ENCODE data around the gene SDR39U1.

Gene SDR39U1

DNA sequence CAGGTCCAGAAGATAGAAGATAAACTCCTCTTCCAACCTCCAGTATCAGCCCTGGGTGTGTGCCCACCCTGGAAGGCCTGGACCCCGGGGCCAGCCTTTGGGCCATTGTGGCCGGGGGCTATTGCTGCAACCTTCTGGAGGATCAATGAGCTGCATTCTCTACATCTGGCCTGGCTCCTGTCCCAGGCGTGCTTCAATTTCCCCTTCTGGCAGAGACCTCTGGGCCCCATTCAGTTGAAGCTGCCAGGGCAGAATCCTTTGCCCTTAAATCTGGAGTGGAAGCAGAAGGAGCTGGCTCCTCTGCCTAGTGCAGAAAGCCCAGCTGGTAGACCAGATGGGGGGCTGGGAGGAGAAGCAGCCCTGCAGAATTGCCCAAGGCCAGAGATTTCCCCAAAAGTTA lies 33.8 kb downstream of the SDR39U1 start:
- no peak for DNase-seq

DNA sequence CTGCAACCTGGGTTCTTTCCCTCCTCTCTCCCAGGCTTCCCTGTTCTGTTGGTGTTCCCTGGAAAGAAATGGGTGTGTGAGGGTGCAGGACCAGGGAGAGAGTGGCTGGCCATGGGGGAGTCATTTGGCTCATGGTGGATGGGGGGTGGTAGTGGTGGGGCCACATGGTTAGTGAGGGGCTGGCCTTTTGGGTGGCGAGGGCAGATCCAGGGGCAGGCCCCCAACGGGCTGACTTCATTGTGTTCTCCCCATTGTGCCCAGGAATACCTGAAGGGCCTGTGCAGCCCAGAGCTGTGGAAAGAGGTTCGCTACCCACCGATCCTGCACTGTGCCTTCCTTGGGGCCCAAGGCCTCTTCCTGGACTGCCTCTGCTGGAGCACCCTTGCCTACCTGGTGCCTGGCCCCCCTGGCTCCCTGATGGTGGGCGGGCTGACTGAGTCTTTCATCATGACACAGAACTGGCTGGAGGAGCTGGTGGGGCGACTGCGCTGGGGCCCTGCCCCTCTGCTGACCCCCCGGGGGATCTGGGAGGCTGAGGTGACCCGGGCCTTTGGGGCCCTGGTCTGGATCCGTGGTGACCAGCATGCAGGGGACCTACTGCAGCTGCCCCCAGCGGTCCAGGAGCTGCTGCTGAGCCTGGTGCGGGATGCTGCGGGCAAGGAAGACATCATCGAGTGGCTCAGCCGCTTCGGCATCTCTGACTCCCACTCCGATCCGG lies 34.8 kb downstream of the SDR39U1 start:
- DNase-seq: no peak

DNA sequence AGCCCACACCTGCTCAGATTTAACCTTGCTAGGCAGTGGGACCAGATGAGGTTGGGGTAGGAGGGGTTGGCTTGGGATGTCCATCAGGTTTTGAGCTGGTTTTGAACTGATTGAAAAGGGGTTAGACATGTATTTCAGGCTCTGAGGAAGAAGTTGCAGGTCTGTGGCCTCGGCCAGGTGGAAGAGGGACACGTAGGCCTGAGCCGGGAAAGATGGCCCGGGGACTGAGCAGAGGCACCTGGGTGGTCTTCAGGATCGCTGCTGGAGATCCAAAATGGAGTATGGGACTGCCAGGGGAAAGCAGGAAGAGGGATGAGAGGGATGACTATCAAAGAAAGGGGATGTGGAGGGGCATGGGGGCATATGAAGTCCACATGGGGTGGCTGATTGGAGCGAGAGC lies 36.2 kb downstream of the SDR39U1 start:
- no peak for DNase-seq

GRCh38 chr14:24404814-24405213 lies 37.8 kb downstream of the SDR39U1 start:
- DNase-seq: no peak

DNA sequence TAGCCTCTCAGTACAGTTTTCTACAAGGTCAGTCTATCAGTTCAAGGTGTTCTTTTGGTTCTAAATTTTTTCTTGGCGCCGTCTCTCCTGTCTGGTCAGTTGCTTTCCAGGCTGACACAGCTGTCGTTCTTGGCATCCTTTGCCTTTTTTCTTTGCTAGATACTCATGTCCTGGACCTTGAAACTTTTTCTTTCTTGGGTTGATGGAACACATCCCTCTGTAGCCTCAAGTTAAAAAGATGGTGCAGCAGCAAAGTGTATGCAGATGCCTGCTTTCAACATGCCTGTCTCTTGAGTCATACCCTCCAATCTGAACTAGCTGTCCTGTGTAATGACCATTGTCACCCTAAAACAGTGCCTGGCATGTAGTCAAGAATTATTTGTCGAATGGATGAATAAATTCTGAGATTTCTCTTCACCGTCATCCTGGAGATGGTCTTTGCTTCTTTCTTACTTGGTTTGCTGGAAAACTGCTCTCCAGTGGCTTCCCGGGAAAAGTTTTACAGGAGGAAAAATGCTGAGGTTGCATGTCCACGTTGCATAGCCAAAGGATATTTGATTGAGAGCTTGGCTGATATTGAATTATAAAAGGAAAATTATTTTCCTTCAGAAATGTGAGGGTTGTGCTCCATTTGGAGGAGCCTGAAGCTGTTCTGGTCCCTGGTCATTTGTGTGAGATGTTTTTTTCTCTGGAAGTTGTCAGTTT lies 39.1 kb downstream of the SDR39U1 start:
- DNase-seq: no peak

DNA sequence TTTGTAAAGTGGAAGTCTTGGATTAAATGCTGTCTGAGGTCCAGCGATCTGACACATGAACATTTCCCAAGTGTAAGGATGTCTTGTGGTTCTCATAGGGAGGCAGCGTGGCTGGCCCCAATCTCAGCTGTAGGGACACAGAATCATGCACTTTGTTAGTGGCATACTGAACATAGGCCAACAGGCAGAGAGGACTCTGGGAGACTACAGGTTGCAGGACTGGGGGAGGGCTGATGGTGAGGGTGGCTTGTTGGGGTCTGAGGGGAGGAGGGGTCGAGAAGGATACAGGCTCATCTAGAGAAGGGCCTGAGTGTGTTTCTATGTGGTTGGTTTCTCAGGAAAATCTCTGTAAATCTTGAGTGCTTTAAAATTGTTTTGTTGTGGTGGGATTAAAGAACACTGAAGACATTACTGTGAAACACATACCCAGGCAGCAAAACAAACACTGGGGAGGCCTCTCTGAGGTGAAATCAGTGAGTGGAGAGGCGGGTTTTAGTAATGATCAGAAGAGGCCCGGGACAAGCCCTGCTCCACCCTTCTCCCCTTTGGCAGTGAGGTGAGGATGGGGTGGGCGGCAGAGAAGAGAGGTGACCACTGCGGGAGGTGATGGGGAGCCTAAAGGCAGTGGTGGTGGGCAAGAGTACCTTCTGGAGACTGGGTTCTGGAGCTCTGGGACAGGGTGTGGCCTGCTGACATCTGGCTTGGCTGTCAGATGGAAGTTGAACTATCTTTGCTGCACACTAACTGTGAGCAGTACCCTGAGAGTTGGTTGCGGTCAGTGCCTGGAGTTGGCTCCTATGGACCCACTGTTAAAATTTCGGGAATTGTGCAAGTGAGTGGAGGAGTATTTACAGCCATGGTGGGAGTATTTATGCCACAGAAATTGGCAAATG lies 40.5 kb downstream of the SDR39U1 start:
- no peak for DNase-seq

DNA sequence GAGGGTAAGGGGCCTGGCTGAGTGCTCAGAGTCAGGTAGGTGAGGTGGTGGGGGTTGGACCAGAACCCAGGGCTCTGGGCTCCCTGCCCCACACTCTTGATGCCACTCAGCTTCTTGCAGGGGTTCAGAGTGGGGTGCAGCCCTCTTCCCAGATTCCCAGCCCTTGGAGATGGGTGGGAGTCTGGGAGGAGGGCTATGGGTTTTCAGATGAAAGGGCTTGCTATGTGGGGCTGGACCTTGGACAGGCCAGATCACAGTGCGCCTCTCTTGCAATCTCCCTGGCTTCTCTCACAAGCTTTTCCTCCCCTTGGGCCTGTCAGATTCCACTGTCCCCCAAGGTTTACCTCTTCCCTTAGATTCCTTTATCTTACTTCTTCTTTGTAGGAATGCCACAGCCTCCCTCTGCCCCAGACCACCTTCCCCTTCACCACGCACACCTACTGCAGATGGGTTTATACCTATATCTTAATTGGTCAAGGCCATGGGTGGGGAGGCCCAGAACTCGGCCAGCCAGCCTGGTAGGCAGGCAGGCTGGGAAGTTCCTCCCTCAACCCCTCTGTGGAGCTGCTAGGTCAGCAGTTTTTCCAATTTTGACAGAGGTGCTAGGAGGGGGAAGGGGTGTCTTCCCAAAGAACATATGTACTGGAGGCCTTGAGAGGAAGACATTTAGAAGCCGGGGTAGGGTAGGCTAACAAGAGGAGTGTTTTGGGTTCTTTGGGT lies 42.4 kb downstream of the SDR39U1 start:
- DNase-seq: no peak

DNA sequence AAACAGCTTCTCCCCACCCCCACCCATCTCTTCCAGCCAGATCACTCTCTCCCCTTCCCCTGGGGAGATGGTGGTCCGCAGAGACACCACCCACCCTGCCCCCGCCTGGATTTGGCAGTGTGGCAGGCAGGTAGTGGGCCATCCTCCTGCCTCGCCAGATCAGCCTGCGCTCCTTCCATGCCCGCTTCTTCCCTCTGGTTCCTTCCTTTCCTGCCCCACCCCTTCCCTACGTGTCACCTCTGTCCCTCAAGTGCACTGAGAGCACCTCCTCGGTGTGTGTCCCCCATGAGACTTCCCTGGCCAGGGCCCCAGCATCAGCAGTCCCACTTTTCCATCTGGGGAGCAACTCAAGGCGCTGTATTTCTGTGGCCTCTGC lies 43.1 kb downstream of the SDR39U1 start:
- no peak for DNase-seq

- DNase-seq: peak; percentile 68
Measured at GRCh38 chr14:24398653-24399446, 43.7 kb downstream of the SDR39U1 start, which contains the start of gene NYNRIN. NYNRIN (plus strand) TSS chr14:24399003; CDS start chr14:24399247, 244 bp downstream.

DNA sequence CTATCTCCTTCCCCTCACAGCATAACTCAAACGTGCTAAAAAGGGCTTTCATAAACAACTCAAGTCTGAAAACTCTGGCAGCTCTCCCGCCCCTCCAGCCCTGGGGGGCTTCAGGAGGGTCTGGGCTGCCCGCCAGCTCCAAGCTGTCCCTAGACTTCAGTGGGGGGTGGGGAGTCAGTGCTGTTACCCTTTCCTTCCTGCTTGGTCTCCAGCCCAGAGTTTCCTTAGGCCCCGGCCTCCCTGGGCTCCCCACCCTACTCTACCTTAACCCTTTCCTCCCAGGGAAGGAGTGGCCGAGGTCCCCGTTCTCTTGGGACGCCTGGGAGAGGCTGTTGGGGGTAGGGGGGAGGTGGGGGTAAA lies 44.3 kb downstream of the SDR39U1 start:
- DNase-seq: peak; percentile 41

- DNase-seq: no peak
Measured at GRCh38 chr14:24397639-24398292, 44.8 kb downstream of the SDR39U1 start.

DNA sequence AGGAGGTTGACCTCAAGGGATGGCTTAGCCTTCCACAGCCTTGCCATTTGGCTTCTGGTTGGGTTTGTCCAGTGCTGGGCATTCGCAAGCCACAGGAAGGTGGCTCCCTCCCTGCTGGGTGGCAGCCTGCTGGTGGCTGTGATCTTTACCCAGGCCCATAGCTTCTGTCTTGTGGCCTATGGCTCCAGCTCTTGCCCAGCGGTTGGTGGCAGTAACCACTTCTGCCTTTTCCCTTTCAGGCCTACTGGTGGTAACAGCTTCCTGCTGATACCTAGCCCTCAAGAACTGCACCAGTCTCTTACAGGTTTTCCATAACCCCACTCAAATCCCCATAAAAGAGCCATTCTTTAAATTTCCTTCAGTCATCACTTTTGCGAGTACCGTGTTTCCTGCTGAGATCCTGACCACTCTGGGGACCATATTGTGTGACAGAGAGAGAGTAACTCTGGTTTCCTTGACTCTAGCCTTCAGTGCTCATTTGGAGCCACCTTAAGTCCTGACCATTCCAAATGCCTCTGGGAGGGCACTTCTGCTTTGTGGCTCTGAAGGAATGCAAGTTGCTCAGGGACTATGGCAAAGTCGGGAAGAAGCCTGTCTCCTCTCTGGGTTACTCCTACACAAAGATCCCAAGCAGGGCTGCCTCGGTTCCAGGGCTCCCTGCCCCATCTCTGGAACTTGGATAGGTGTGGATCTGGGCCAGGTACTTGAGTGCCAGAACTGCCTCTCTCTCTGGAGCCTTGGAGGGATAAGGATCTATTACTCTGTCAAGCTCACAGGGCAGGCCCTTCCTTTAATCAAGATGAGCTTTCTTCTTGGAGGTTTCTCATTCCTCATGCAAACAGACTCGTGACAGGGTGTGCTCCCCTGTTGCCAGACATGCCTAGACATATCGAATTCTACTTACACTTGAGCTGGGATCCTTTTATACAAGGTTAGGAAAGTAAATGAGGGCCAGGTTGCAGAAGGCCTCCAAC lies 46.7 kb downstream of the SDR39U1 start:
- no peak for DNase-seq

GRCh38 chr14:24394275-24394674 lies 48.3 kb downstream of the SDR39U1 start:
- DNase-seq: peak; percentile 13

- peak; percentile 69 for DNase-seq
Measured at GRCh38 chr14:24392325-24393091, 50.1 kb downstream of the SDR39U1 start.

GRCh38 chr14:24390701-24391468 lies 51.7 kb downstream of the SDR39U1 start:
- DNase-seq: no peak

Measured in NCI-H69 (cell line).